Measurements from ENCODE around the gene CNGB1.

- TF ChIP-seq, protein P1, sequence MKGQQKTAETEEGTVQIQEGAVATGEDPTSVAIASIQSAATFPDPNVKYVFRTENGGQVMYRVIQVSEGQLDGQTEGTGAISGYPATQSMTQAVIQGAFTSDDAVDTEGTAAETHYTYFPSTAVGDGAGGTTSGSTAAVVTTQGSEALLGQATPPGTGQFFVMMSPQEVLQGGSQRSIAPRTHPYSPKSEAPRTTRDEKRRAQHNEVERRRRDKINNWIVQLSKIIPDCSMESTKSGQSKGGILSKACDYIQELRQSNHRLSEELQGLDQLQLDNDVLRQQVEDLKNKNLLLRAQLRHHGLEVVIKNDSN (IDR thresholded peaks at IDR 0.05), result no peak
- TF ChIP-seq, protein P2, sequence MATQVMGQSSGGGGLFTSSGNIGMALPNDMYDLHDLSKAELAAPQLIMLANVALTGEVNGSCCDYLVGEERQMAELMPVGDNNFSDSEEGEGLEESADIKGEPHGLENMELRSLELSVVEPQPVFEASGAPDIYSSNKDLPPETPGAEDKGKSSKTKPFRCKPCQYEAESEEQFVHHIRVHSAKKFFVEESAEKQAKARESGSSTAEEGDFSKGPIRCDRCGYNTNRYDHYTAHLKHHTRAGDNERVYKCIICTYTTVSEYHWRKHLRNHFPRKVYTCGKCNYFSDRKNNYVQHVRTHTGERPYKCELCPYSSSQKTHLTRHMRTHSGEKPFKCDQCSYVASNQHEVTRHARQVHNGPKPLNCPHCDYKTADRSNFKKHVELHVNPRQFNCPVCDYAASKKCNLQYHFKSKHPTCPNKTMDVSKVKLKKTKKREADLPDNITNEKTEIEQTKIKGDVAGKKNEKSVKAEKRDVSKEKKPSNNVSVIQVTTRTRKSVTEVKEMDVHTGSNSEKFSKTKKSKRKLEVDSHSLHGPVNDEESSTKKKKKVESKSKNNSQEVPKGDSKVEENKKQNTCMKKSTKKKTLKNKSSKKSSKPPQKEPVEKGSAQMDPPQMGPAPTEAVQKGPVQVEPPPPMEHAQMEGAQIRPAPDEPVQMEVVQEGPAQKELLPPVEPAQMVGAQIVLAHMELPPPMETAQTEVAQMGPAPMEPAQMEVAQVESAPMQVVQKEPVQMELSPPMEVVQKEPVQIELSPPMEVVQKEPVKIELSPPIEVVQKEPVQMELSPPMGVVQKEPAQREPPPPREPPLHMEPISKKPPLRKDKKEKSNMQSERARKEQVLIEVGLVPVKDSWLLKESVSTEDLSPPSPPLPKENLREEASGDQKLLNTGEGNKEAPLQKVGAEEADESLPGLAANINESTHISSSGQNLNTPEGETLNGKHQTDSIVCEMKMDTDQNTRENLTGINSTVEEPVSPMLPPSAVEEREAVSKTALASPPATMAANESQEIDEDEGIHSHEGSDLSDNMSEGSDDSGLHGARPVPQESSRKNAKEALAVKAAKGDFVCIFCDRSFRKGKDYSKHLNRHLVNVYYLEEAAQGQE (IDR thresholded peaks at IDR 0.05; ENCODE audit: low read depth), result no peak
- TF ChIP-seq, protein P3, sequence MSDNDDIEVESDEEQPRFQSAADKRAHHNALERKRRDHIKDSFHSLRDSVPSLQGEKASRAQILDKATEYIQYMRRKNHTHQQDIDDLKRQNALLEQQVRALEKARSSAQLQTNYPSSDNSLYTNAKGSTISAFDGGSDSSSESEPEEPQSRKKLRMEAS (IDR thresholded peaks at IDR 0.05), result no peak
- TF ChIP-seq EGR1 (IDR thresholded peaks at IDR 0.05) (no peak), TCF12 (IDR thresholded peaks at IDR 0.05; ENCODE audit: low read depth) (no peak)
These were observed 103.8 kb downstream of the CNGB1 start for GRCh38 chr16:57867000-57867561.
